DOHH2 (cell line): ENCODE measurements around the gene LNP1.

Experiments
- EZH2phosphoT487 ChIP-seq: fragments of 200-600 bp; sonication (generic); IDR thresholded peaks from 2 replicates; pipeline ENCODE4 v1.6.1; 2017; ENCODE audit warnings: borderline replicate concordance, mild to moderate bottlenecking, antibody characterized with exemption, low read length, moderate library complexity, mixed read lengths
- TF ChIP-seq, protein P1 (sequence below): fragments of 200-600 bp; sonication (generic); IDR thresholded peaks from one replicate; pipeline ENCODE4 v1.5.1; 2014; ENCODE audit warnings: antibody characterized with exemption, mild to moderate bottlenecking, low read depth, low read length; ENCODE audit not compliant: poor library complexity, severe bottlenecking

DNA sequence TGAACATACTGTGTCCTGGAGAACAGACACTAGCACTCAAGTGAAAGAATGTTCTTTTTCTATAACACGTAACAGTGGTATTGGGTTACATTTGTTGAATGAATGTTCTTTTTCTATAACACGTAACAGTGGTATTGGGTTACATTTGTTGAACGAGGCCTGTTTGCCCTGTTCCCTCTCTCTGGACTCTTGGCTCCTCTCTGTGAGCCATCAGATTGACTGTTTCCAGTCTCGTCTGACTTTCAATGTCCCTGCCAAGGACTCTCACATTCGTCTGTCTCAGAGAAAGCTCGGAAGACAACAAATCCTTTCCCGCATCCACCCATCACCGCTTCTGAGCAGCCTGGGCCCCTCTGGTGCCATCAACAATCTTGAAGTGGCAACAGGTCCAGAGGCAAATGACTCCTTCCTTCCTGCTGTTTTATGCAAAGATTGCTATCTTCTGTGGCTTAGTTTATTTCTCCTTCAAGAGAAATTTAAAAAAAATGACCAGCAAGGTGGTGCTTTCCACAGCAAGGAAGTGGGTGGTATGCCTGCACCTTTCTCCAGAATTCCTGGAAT, 99.1 kb downstream of the LNP1 start:
- TF ChIP-seq, protein P1, sequence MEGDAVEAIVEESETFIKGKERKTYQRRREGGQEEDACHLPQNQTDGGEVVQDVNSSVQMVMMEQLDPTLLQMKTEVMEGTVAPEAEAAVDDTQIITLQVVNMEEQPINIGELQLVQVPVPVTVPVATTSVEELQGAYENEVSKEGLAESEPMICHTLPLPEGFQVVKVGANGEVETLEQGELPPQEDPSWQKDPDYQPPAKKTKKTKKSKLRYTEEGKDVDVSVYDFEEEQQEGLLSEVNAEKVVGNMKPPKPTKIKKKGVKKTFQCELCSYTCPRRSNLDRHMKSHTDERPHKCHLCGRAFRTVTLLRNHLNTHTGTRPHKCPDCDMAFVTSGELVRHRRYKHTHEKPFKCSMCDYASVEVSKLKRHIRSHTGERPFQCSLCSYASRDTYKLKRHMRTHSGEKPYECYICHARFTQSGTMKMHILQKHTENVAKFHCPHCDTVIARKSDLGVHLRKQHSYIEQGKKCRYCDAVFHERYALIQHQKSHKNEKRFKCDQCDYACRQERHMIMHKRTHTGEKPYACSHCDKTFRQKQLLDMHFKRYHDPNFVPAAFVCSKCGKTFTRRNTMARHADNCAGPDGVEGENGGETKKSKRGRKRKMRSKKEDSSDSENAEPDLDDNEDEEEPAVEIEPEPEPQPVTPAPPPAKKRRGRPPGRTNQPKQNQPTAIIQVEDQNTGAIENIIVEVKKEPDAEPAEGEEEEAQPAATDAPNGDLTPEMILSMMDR: no peak
- TF ChIP-seq EZH2phosphoT487: no peak
